Esophagus muscularis mucosa (tissue), 3 donors: ENCODE results near the gene GORASP1.

Source experiments
- POLR2A ChIP-seq: fragments of 450-650 bp; IDR thresholded peaks from one replicate; pipeline ENCODE4 v1.6.1; 2017; ENCODE audit warnings: antibody characterized with exemption, moderate library complexity, mild to moderate bottlenecking, low read depth
- TF ChIP-seq, protein P1 (sequence below), 3 experiments: fragments of 200-600 bp in 2 of 3; fragments of 450-650 bp in 1 of 3; sonication (generic) in 2 of 3; IDR thresholded peaks; one replicate each; pipeline ENCODE4 v1.5.1; 2017 to 2019; ENCODE audit warnings: antibody characterized with exemption in 3 of 3, mild to moderate bottlenecking in 2 of 3, moderate library complexity in 1 of 3

DNA sequence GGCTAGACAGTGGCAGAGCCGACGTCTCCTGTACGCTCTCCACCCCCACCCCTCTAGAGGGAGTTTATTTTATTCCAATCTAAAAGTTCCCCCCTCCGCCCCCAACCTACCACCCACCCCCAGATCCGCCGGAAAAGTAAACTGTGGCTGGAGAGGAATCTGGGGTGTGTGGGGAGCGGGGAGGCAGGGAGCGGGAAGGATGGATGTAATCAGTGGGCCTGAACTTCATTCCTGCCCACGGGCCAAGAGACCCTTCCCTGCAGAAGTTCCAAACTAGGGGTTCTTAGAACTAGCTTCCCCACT is 46.5 kb upstream of the GORASP1 start:
- TF ChIP-seq POLR2A, result no peak
- TF ChIP-seq, protein P1, sequence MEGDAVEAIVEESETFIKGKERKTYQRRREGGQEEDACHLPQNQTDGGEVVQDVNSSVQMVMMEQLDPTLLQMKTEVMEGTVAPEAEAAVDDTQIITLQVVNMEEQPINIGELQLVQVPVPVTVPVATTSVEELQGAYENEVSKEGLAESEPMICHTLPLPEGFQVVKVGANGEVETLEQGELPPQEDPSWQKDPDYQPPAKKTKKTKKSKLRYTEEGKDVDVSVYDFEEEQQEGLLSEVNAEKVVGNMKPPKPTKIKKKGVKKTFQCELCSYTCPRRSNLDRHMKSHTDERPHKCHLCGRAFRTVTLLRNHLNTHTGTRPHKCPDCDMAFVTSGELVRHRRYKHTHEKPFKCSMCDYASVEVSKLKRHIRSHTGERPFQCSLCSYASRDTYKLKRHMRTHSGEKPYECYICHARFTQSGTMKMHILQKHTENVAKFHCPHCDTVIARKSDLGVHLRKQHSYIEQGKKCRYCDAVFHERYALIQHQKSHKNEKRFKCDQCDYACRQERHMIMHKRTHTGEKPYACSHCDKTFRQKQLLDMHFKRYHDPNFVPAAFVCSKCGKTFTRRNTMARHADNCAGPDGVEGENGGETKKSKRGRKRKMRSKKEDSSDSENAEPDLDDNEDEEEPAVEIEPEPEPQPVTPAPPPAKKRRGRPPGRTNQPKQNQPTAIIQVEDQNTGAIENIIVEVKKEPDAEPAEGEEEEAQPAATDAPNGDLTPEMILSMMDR (IDR thresholded peaks at IDR 0.05), result peak in 1 of 3 experiments; percentile 11
